ENCODE data around the gene EEF1G.

Gene EEF1G

GRCh38 chr11:62546929-62547625 is 26.6 kb downstream of the EEF1G start (continued):
- TF ChIP-seq ZNF518A (tag by site-specific recombination; conservative IDR thresholded peaks at IDR 0.05; ENCODE audit: low read depth) (no peak), ZNF132 (tag by site-specific recombination; IDR thresholded peaks at IDR 0.05; ENCODE audit: borderline replicate concordance) (no peak), EGR2 (tag by site-specific recombination; IDR thresholded peaks at IDR 0.05; ENCODE audit: low read depth) (peak; percentile 72; the same call in 1 of the 2 replicates), ZNF24 (tag by site-specific recombination; IDR thresholded peaks at IDR 0.05) (no peak), ZNF571 (tag by site-specific recombination; IDR thresholded peaks at IDR 0.05) (no peak), ZNF140 (tag by site-specific recombination; IDR thresholded peaks at IDR 0.05) (no peak), PRDM2 (tag by site-specific recombination; IDR thresholded peaks at IDR 0.05; ENCODE audit: borderline replicate concordance) (no peak), PRDM4 (tag by site-specific recombination; IDR thresholded peaks at IDR 0.05) (no peak), KLF7 (tag by site-specific recombination; IDR thresholded peaks at IDR 0.05; ENCODE audit: borderline replicate concordance) (0 out of 2 replicates have a peak, but pooled peaks have one; percentile 46), SP2 (tag by site-specific recombination; IDR thresholded peaks at IDR 0.05) (peak; percentile 47)

- Histone ChIP-seq H3K4me3 (ENCODE audit: low read depth, low read length) (peak within 1 kb of the TSS; percentile 76), H3K4me1 (ENCODE audit: control insufficient read depth, insufficient read depth, low read length) (no peaks in the 10 kb centered on the region; the same call in 1 of the 2 replicates), H3K27ac (ENCODE audit: extremely low read depth, low read depth, low read length) (peak within 1 kb of the TSS; percentile 72), H3K36me3 (ENCODE audit: control insufficient read depth in 2 of 2, insufficient read depth in 1 of 2, low read length in 2 of 2) (no peaks in the 10 kb centered on the region), H3K9me3 (ENCODE audit: control insufficient read depth, insufficient read depth, low read depth, low read length) (no peaks in the 10 kb centered on the region)
- ChIA-PET POLR2A (interaction anchor here (0.7 to 4.8 kb wide), 11 partner anchors 9 to 309 kb away, joined by 3 to 53 read pairs (median 7); partner anchors contain the start of genes EEF1G, TUT1 and UQCC3), CTCF (interaction anchor here (0.6 to 5.1 kb wide), 4 partner anchors 13 to 224 kb away, joined by 3 to 68 read pairs (median 6); no protein-coding TSS in a partner anchor)
- TF ChIP-seq ZNF341 (tag by site-specific recombination; IDR thresholded peaks at IDR 0.05; ENCODE audit: low read depth) (peak; percentile 92), ZNF2 (tag by site-specific recombination; IDR thresholded peaks at IDR 0.05) (no peak), ZNF449 (tag by site-specific recombination; IDR thresholded peaks at IDR 0.05) (no peak), BCL11B (tag by site-specific recombination; IDR thresholded peaks at IDR 0.05; ENCODE audit: low read depth) (no peak), GFI1B (tag by site-specific recombination; IDR thresholded peaks at IDR 0.05) (no peak), KLF9 (tag by site-specific recombination; IDR thresholded peaks at IDR 0.05; ENCODE audit: low read depth) (0 out of 2 replicates have a peak, but pooled peaks have one; percentile 9), ZBTB26 (tag by site-specific recombination; optimal IDR thresholded peaks at IDR 0.05) (peak; percentile 57)
Measured at GRCh38 chr11:62546244-62546928, 27.3 kb downstream of the EEF1G start, which contains the start of gene AHNAK. TSS of gene AHNAK (minus strand) at chr11:62546806. CDS start at chr11:62536098, 10,708 bp downstream.
